ENCODE data around the gene CAMK4.

GRCh38 chr5:111461934-111462333 lies 237.8 kb downstream of the CAMK4 start:
- TF ChIP-seq CTCF (IDR thresholded peaks at IDR 0.05) (no peak), POLR2A (IDR thresholded peaks at IDR 0.05) (no peak)

All from prostate gland (tissue), 2 donors.